ENCODE data around the gene VPS39. TPM values are rescaled to one million over a fixed set of nuclear protein-coding genes. Genes with fewer than 3 reads are reported as not detected.

VPS39 gene
- total RNA-seq, 1 donor from 2014 or later = 96.7 TPM

GRCh38 chr15:42198516-42198915, 9.6 kb downstream of the VPS39 start:
- DNase-seq (ENCODE audit: low spot score) = no peak

- DNase-seq (ENCODE audit: low spot score) = no peak
Measured at GRCh38 chr15:42194513-42194912, 13.6 kb downstream of the VPS39 start.

GRCh38 chr15:42193383-42193782, 14.7 kb downstream of the VPS39 start:
- DNase-seq (ENCODE audit: low spot score) = no peak

GRCh38 chr15:42191610-42192346, 16.3 kb downstream of the VPS39 start:
- no peak for DNase-seq (ENCODE audit: low spot score)

GRCh38 chr15:42190370-42190769, 17.7 kb downstream of the VPS39 start:
- no peak for DNase-seq (ENCODE audit: low spot score)

- DNase-seq (ENCODE audit: low spot score) = no peak
Measured at GRCh38 chr15:42185801-42186200, 22.3 kb downstream of the VPS39 start.

GRCh38 chr15:42184736-42185135, 23.4 kb downstream of the VPS39 start:
- DNase-seq (ENCODE audit: low spot score) = no peak

GRCh38 chr15:42184296-42184695, 23.8 kb downstream of the VPS39 start:
- DNase-seq (ENCODE audit: low spot score) = no peak

- DNase-seq (ENCODE audit: low spot score) = no peak
Measured at GRCh38 chr15:42182961-42183360, 25.1 kb downstream of the VPS39 start.

- no peak for DNase-seq (ENCODE audit: low spot score)
Measured at GRCh38 chr15:42182328-42182886, 25.7 kb downstream of the VPS39 start.

GRCh38 chr15:42178056-42178455, 30.0 kb downstream of the VPS39 start:
- no peak for DNase-seq (ENCODE audit: low spot score)

GRCh38 chr15:42175671-42176070, 32.4 kb downstream of the VPS39 start:
- DNase-seq (ENCODE audit: low spot score) = no peak

- no peak for DNase-seq (ENCODE audit: low spot score)
Measured at GRCh38 chr15:42172475-42172874, 35.6 kb downstream of the VPS39 start.

GRCh38 chr15:42171795-42172194, 36.3 kb downstream of the VPS39 start:
- DNase-seq (ENCODE audit: low spot score) = no peak

- DNase-seq (ENCODE audit: low spot score) = no peak
Measured at GRCh38 chr15:42171122-42171521, 37.0 kb downstream of the VPS39 start.

GRCh38 chr15:42166225-42166940, 41.7 kb downstream of the VPS39 start:
- DNase-seq (ENCODE audit: low spot score) = no peak

- no peak for DNase-seq (ENCODE audit: low spot score)
Measured at GRCh38 chr15:42165106-42165505, 43.0 kb downstream of the VPS39 start.

- no peak for DNase-seq (ENCODE audit: low spot score)
Measured at GRCh38 chr15:42163947-42164550, 44.1 kb downstream of the VPS39 start.

- no peak for DNase-seq (ENCODE audit: low spot score)
Measured at GRCh38 chr15:42163291-42163690, 44.8 kb downstream of the VPS39 start.

- DNase-seq (ENCODE audit: low spot score) = no peak
Measured at GRCh38 chr15:42160136-42160535, 48.0 kb downstream of the VPS39 start.

GRCh38 chr15:42159381-42160015, 48.6 kb downstream of the VPS39 start:
- no peak for DNase-seq (ENCODE audit: low spot score)

GRCh38 chr15:42158941-42159340, 49.2 kb downstream of the VPS39 start:
- DNase-seq (ENCODE audit: low spot score) = no peak
